Measurements from ENCODE around the gene MRPS9.

MRPS9 gene

GRCh38 chr2:105142239-105142638 lies 104.4 kb downstream of the MRPS9 start:
- no peaks in the 10 kb centered on the region for H3K4me1 ChIP-seq (ENCODE audit: insufficient read depth, low read length)
- H3K9me3 ChIP-seq (ENCODE audit: control insufficient read depth, insufficient read depth, low read length): no peaks in the 10 kb centered on the region
- no peak overlapping the region for H3K9ac ChIP-seq (ENCODE audit: low read depth, low read length)
- H3K36me3 ChIP-seq (ENCODE audit: insufficient read depth, low read length): no peaks in the 10 kb centered on the region

GRCh38 chr2:105143094-105143466 lies 105.2 kb downstream of the MRPS9 start:
- Histone ChIP-seq H3K9ac (ENCODE audit: low read depth, low read length) (peak overlapping the region; percentile 78), H3K4me1 (ENCODE audit: insufficient read depth, low read length) (no peaks in the 10 kb centered on the region), H3K9me3 (ENCODE audit: control insufficient read depth, insufficient read depth, low read length) (no peaks in the 10 kb centered on the region), H3K36me3 (ENCODE audit: insufficient read depth, low read length) (no peaks in the 10 kb centered on the region)

- H3K4me1 ChIP-seq (ENCODE audit: insufficient read depth, low read length): no peaks in the 10 kb centered on the region
- H3K9ac ChIP-seq (ENCODE audit: low read depth, low read length): peak overlapping the region; percentile 78
- no peaks in the 10 kb centered on the region for H3K36me3 ChIP-seq (ENCODE audit: insufficient read depth, low read length)
- H3K9me3 ChIP-seq (ENCODE audit: control insufficient read depth, insufficient read depth, low read length): no peaks in the 10 kb centered on the region
These were observed 105.7 kb downstream of the MRPS9 start for GRCh38 chr2:105143467-105144151.

GRCh38 chr2:105144152-105144940 lies 106.5 kb downstream of the MRPS9 start:
- peak overlapping the region; percentile 78; the same call in 1 of the 2 replicates for H3K9ac ChIP-seq (ENCODE audit: low read depth, low read length)
- no peaks in the 10 kb centered on the region for H3K4me1 ChIP-seq (ENCODE audit: insufficient read depth, low read length)

GRCh38 chr2:105144941-105145300 lies 107.1 kb downstream of the MRPS9 start:
- Histone ChIP-seq H3K9ac (ENCODE audit: low read depth, low read length) (no peak overlapping the region), H3K9me3 (ENCODE audit: control insufficient read depth, insufficient read depth, low read length) (no peaks in the 10 kb centered on the region), H3K36me3 (ENCODE audit: insufficient read depth, low read length) (no peaks in the 10 kb centered on the region), H3K4me1 (ENCODE audit: insufficient read depth, low read length) (no peaks in the 10 kb centered on the region)

More at GRCh38 chr2:105144152-105144940, 106.5 kb downstream of the MRPS9 start:
- H3K36me3 ChIP-seq (ENCODE audit: insufficient read depth, low read length): no peaks in the 10 kb centered on the region
- H3K9me3 ChIP-seq (ENCODE audit: control insufficient read depth, insufficient read depth, low read length): no peaks in the 10 kb centered on the region

- H3K9ac ChIP-seq (ENCODE audit: low read depth, low read length): no peak overlapping the region
- no peaks in the 10 kb centered on the region for H3K36me3 ChIP-seq (ENCODE audit: insufficient read depth, low read length)
- no peaks in the 10 kb centered on the region for H3K4me1 ChIP-seq (ENCODE audit: insufficient read depth, low read length)
- H3K9me3 ChIP-seq (ENCODE audit: control insufficient read depth, insufficient read depth, low read length): no peaks in the 10 kb centered on the region
These were observed 111.4 kb downstream of the MRPS9 start for GRCh38 chr2:105149272-105149671.
